Measurements from ENCODE around the gene TCEA2. TPM values are rescaled to one million over a fixed set of nuclear protein-coding genes. Genes with fewer than 3 reads are reported as not detected.
A peak's percentile ranks its signal among the peaks of the same experiment; 100 is the strongest.

Gene TCEA2
- total RNA-seq, 3 donors from 2014 or later (not counting 1 experiment from before 2014, with no cell fraction given) = 25.0 to 28.7 (median 28.5) TPM

GRCh38 chr20:64039293-64040160 is 23.5 kb upstream of the TCEA2 start:
- no peak for DNase-seq
- no peak for ATAC-seq
- Histone ChIP-seq H3K4me1 (ENCODE audit: control insufficient read depth, insufficient read depth, low read length) (peaks cover 66% of the 10 kb centered on the region), H3K4me3 (ENCODE audit: low read length) (peak overlapping the region; percentile 19), H3K36me3 (ENCODE audit: control insufficient read depth, insufficient read depth, low read length) (no peaks in the 10 kb centered on the region), H3K27me3 (ENCODE audit: control insufficient read depth, insufficient read depth, low read length) (peaks cover 36% of the 10 kb centered on the region), H3K9me3 (ENCODE audit: control insufficient read depth, insufficient read depth, low read length) (no peaks in the 10 kb centered on the region), H3K27ac (ENCODE audit: low read length) (no peak overlapping the region)
- no peak for TF ChIP-seq CTCF (IDR thresholded peaks at IDR 0.05)
- H3K27ac Mint-ChIP-seq = no peak overlapping the region
- no peaks in the 10 kb centered on the region for H3K36me3 Mint-ChIP-seq
- WGBS (ENCODE audit: insufficient coverage) = 29% methylated on average over 17 of the region's 17 CpGs
- H3K4me1 Mint-ChIP-seq = peaks cover 5 to 15% of the 10 kb centered on the region in 2 donors
- peak overlapping the region; percentile 57 for H3K4me3 Mint-ChIP-seq
- no peaks in the 10 kb centered on the region for H3K9me3 Mint-ChIP-seq
- intact Hi-C loops (cut with micrococcal nuclease) = loop anchor here (1.0 to 5.0 kb wide), 3 partner anchors 18 to 127 kb away; no protein-coding TSS in a partner anchor
- H3K27me3 Mint-ChIP-seq (ENCODE audit: low read depth in 2 of 2) = peaks cover 7 to 17% of the 10 kb centered on the region in 2 donors

GRCh38 chr20:64040231-64041039 is 22.6 kb upstream of the TCEA2 start:
- ATAC-seq (no peak), DNase-seq (no peak)
- intact Hi-C loops (cut with micrococcal nuclease) = no loop called here
- Mint-ChIP-seq H3K9me3 (no peaks in the 10 kb centered on the region), H3K36me3 (no peaks in the 10 kb centered on the region), H3K27me3 (ENCODE audit: low read depth in 2 of 2) (peaks cover 7 to 17% of the 10 kb centered on the region in 2 donors), H3K4me3 (no peak overlapping the region), H3K27ac (no peak overlapping the region), H3K4me1 (peaks cover 5 to 15% of the 10 kb centered on the region in 2 donors)
- Histone ChIP-seq H3K4me3 (ENCODE audit: low read length) (no peak overlapping the region), H3K9me3 (ENCODE audit: control insufficient read depth, insufficient read depth, low read length) (no peaks in the 10 kb centered on the region), H3K36me3 (ENCODE audit: control insufficient read depth, insufficient read depth, low read length) (no peaks in the 10 kb centered on the region), H3K4me1 (ENCODE audit: control insufficient read depth, insufficient read depth, low read length) (peaks cover 62% of the 10 kb centered on the region), H3K27ac (ENCODE audit: low read length) (no peak overlapping the region), H3K27me3 (ENCODE audit: control insufficient read depth, insufficient read depth, low read length) (peaks cover 36% of the 10 kb centered on the region)
- TF ChIP-seq CTCF (IDR thresholded peaks at IDR 0.05) = no peak
- WGBS (ENCODE audit: insufficient coverage) = 70% methylated on average over 12 of the region's 12 CpGs

- Mint-ChIP-seq H3K9me3 (no peaks in the 10 kb centered on the region), H3K4me3 (peak overlapping the region; percentile 3), H3K4me1 (peaks cover 5 to 15% of the 10 kb centered on the region in 2 donors), H3K27me3 (ENCODE audit: low read depth in 2 of 2) (peaks cover 15 to 22% of the 10 kb centered on the region in 2 donors), H3K27ac (no peak overlapping the region), H3K36me3 (no peaks in the 10 kb centered on the region)
- DNase-seq = no peak
- no peaks in the 10 kb centered on the region for H3K9me3 ChIP-seq (ENCODE audit: control insufficient read depth, insufficient read depth, low read length)
- intact Hi-C loops (cut with micrococcal nuclease) = no loop called here
- WGBS (ENCODE audit: insufficient coverage) = 53% methylated on average over 15 of the region's 15 CpGs
- TF ChIP-seq CTCF (IDR thresholded peaks at IDR 0.05) = no peak
- peaks cover 54% of the 10 kb centered on the region for H3K4me1 ChIP-seq (ENCODE audit: control insufficient read depth, insufficient read depth, low read length)
- ATAC-seq = no peak
- no peaks in the 10 kb centered on the region for H3K36me3 ChIP-seq (ENCODE audit: control insufficient read depth, insufficient read depth, low read length)
- no peak overlapping the region for H3K27ac ChIP-seq (ENCODE audit: low read length)
- H3K27me3 ChIP-seq (ENCODE audit: control insufficient read depth, insufficient read depth, low read length) = peaks cover 36% of the 10 kb centered on the region
- no peak overlapping the region for H3K4me3 ChIP-seq (ENCODE audit: low read length)
These were observed 21.8 kb upstream of the TCEA2 start for GRCh38 chr20:64041040-64041780.

All from natural killer cell (primary cell).